Natural killer cell treated with Interleukin-12 subunit alpha and Interleukin-12 subunit beta and Interleukin-15 and Interleukin-18, amount 100 ng/mL, for 72 hours (primary cell): Measurements from ENCODE around the gene ZNF649. TPM values are rescaled to one million over a fixed set of nuclear protein-coding genes. Genes with fewer than 3 reads are reported as not detected.
"Not testable (repeated sequence)": the region's sequence is repeated elsewhere in the genome, so short reads cannot be mapped to it uniquely, and the experiment has no call there.

Experiments
- ATAC-seq, 2 donors: fragments of 150-1000 bp; cut with Tn5 transposase in 1 of 2; sonication (Bioruptor Pico), chemical (Tn5 transposase) in 1 of 2; 2 replicates each; pipeline ENCODE4 v1.10.0; 2021
- DNase-seq: peaks from one replicate; pipeline ENCODE4 v3.0.0; 2022; ENCODE audit warnings: low spot score
- H3K27ac Mint-ChIP-seq, 2 donors: 1 replicate in 1 of 2; 2 replicates in 1 of 2; pipeline ENCODE4 v1.8.0; 2022; ENCODE audit warnings: mixed read lengths in 2 of 2, mild to moderate bottlenecking in 1 of 2, moderate library complexity in 1 of 2
- H3K27me3 Mint-ChIP-seq, 2 donors: 1 replicate in 1 of 2; 2 replicates in 1 of 2; pipeline ENCODE4 v1.8.0; 2022; ENCODE audit warnings: mixed read lengths in 2 of 2
- H3K36me3 Mint-ChIP-seq: one replicate; pipeline ENCODE4 v1.8.0; 2022; ENCODE audit warnings: mixed read lengths
- H3K4me1 Mint-ChIP-seq, 2 donors: 1 replicate in 1 of 2; 2 replicates in 1 of 2; pipeline ENCODE4 v1.8.0; 2022; ENCODE audit warnings: low read depth in 2 of 2, mixed read lengths in 2 of 2, mild to moderate bottlenecking in 1 of 2
- H3K4me3 Mint-ChIP-seq: one replicate; pipeline ENCODE4 v1.8.0; 2022; ENCODE audit warnings: mixed read lengths
- H3K9me3 Mint-ChIP-seq: 2 replicates; pipeline ENCODE4 v1.8.0; 2022; ENCODE audit warnings: mixed read lengths
- total RNA-seq, 2 donors: library from RNA; stranded (reverse); gene quantifications; one replicate each; pipeline ENCODE4 v1.2.3, GENCODE V29; 2022

Gene ZNF649
- total RNA-seq, 2 donors from 2014 or later = 10.0 to 14.0 TPM

GRCh38 chr19:51907981-51908380 lies 3.2 kb upstream of the ZNF649 start:
- Mint-ChIP-seq H3K27me3 (peaks cover 14% of the 10 kb centered on the region in 2 donors), H3K4me1 (peaks cover 18 to 21% of the 10 kb centered on the region in 2 donors), H3K36me3 (peaks cover 44% of the 10 kb centered on the region)
- not testable (repeated sequence) for H3K27ac Mint-ChIP-seq, DNase-seq, ATAC-seq, H3K4me3 Mint-ChIP-seq, H3K9me3 Mint-ChIP-seq

- H3K4me3 Mint-ChIP-seq = peak overlapping the region; percentile 17
- not testable (repeated sequence) for H3K27ac Mint-ChIP-seq, ATAC-seq, DNase-seq
- peaks cover 50% of the 10 kb centered on the region for H3K36me3 Mint-ChIP-seq
- H3K9me3 Mint-ChIP-seq = peaks cover 11% of the 10 kb centered on the region
- peaks cover 13 to 14% of the 10 kb centered on the region in 2 donors for H3K27me3 Mint-ChIP-seq
- peaks cover 25 to 26% of the 10 kb centered on the region in 2 donors for H3K4me1 Mint-ChIP-seq
These were observed 1.3 kb upstream of the ZNF649 start for GRCh38 chr19:51906108-51906507.

- H3K4me3 Mint-ChIP-seq, ATAC-seq, H3K27ac Mint-ChIP-seq, DNase-seq: not testable (repeated sequence)
- peaks cover 25 to 26% of the 10 kb centered on the region in 2 donors for H3K4me1 Mint-ChIP-seq
- peaks cover 11% of the 10 kb centered on the region for H3K9me3 Mint-ChIP-seq
- H3K27me3 Mint-ChIP-seq = peaks cover 13 to 14% of the 10 kb centered on the region in 2 donors
- peaks cover 55% of the 10 kb centered on the region for H3K36me3 Mint-ChIP-seq
These were observed 822 bp upstream of the ZNF649 start for GRCh38 chr19:51905639-51906038.

GRCh38 chr19:51905206-51905605 lies 389 bp upstream of the ZNF649 start:
- peaks cover 13 to 14% of the 10 kb centered on the region in 2 donors for H3K27me3 Mint-ChIP-seq
- peaks cover 59% of the 10 kb centered on the region for H3K36me3 Mint-ChIP-seq
- peak overlapping the region; percentile 92 for H3K4me3 Mint-ChIP-seq
- ATAC-seq (no peak), DNase-seq (no peak)
- H3K9me3 Mint-ChIP-seq = peaks cover 15% of the 10 kb centered on the region
- H3K27ac Mint-ChIP-seq = peak overlapping the region; percentile 82 to 89
- peaks cover 26 to 28% of the 10 kb centered on the region in 2 donors for H3K4me1 Mint-ChIP-seq

GRCh38 chr19:51903192-51903591 lies 1.6 kb downstream of the ZNF649 start:
- H3K36me3 Mint-ChIP-seq = peaks cover 72% of the 10 kb centered on the region
- DNase-seq = no peak
- no peak overlapping the region for H3K27ac Mint-ChIP-seq

GRCh38 chr19:51901860-51902259 lies 3.0 kb downstream of the ZNF649 start:
- Mint-ChIP-seq H3K4me3 (no peak overlapping the region), H3K4me1 (peaks cover 25 to 26% of the 10 kb centered on the region in 2 donors), H3K9me3 (peaks cover 12% of the 10 kb centered on the region), H3K36me3 (peaks cover 75% of the 10 kb centered on the region), H3K27me3 (peaks cover 0 to 4% of the 10 kb centered on the region in 2 donors), H3K27ac (no peak overlapping the region)
- ATAC-seq = no peak
- no peak for DNase-seq

More at GRCh38 chr19:51903192-51903591, 1.6 kb downstream of the ZNF649 start:
- ATAC-seq = no peak
- Mint-ChIP-seq H3K4me1 (peaks cover 26 to 29% of the 10 kb centered on the region in 2 donors), H3K27me3 (peaks cover 5 to 13% of the 10 kb centered on the region in 2 donors), H3K9me3 (peaks cover 17% of the 10 kb centered on the region), H3K4me3 (peak overlapping the region; percentile 92)

- H3K4me1 Mint-ChIP-seq = peaks cover 0 to 17% of the 10 kb centered on the region in 2 donors
- no peak overlapping the region for H3K4me3 Mint-ChIP-seq
- no peak for ATAC-seq
- no peak overlapping the region for H3K27ac Mint-ChIP-seq
- H3K36me3 Mint-ChIP-seq = peaks cover 89% of the 10 kb centered on the region
- peaks cover 43% of the 10 kb centered on the region for H3K9me3 Mint-ChIP-seq
- no peak for DNase-seq
- no peaks in the 10 kb centered on the region for H3K27me3 Mint-ChIP-seq
These were observed 13.5 kb downstream of the ZNF649 start for GRCh38 chr19:51891193-51891747.

GRCh38 chr19:51889934-51890333 lies 14.9 kb downstream of the ZNF649 start:
- H3K4me3 Mint-ChIP-seq = no peak overlapping the region
- no peak for ATAC-seq
- peaks cover 39% of the 10 kb centered on the region for H3K9me3 Mint-ChIP-seq
- DNase-seq = no peak
- peaks cover 0 to 13% of the 10 kb centered on the region in 2 donors for H3K4me1 Mint-ChIP-seq
- H3K27ac Mint-ChIP-seq = no peak overlapping the region
- H3K36me3 Mint-ChIP-seq = peaks cover 89% of the 10 kb centered on the region
- H3K27me3 Mint-ChIP-seq = no peaks in the 10 kb centered on the region

GRCh38 chr19:51887522-51888498 lies 17.0 kb downstream of the ZNF649 start, which contains the start of gene ZNF577:
ZNF577 (minus strand) TSS chr19:51887951; CDS start chr19:51880382, 7,569 bp downstream.
- Mint-ChIP-seq H3K9me3 (peaks cover 23% of the 10 kb centered on the region), H3K36me3 (peaks cover 84% of the 10 kb centered on the region), H3K27ac (peak within 1 kb of the TSS; percentile 76 to 96), H3K4me1 (peaks cover 0 to 13% of the 10 kb centered on the region in 2 donors), H3K27me3 (no peaks in the 10 kb centered on the region), H3K4me3 (peak within 1 kb of the TSS; percentile 91)
- DNase-seq (peak; percentile 87), ATAC-seq (peak; percentile 83 to 99)

- Mint-ChIP-seq H3K9me3 (peaks cover 18% of the 10 kb centered on the region), H3K4me3 (no peak overlapping the region), H3K4me1 (peaks cover 0 to 13% of the 10 kb centered on the region in 2 donors), H3K36me3 (peaks cover 81% of the 10 kb centered on the region), H3K27me3 (no peaks in the 10 kb centered on the region), H3K27ac (no peak overlapping the region)
- DNase-seq (no peak), ATAC-seq (no peak)
These were observed 20.1 kb downstream of the ZNF649 start for GRCh38 chr19:51884713-51885112.

GRCh38 chr19:51882518-51882917 lies 22.3 kb downstream of the ZNF649 start:
- H3K9me3 Mint-ChIP-seq = peaks cover 18% of the 10 kb centered on the region
- no peaks in the 10 kb centered on the region for H3K27me3 Mint-ChIP-seq
- H3K4me1 Mint-ChIP-seq = peaks cover 0 to 4% of the 10 kb centered on the region in 2 donors
- peaks cover 76% of the 10 kb centered on the region for H3K36me3 Mint-ChIP-seq
- H3K27ac Mint-ChIP-seq = no peak overlapping the region
- DNase-seq (no peak), ATAC-seq (no peak)
- no peak overlapping the region for H3K4me3 Mint-ChIP-seq

- no peaks in the 10 kb centered on the region for H3K4me1 Mint-ChIP-seq
- H3K36me3 Mint-ChIP-seq = peaks cover 90% of the 10 kb centered on the region
These were observed 31.7 kb downstream of the ZNF649 start for GRCh38 chr19:51873097-51873496.

GRCh38 chr19:51861870-51862622 lies 42.8 kb downstream of the ZNF649 start:
- Mint-ChIP-seq H3K27ac (no peak overlapping the region), H3K36me3 (peaks cover 63% of the 10 kb centered on the region), H3K27me3 (no peaks in the 10 kb centered on the region), H3K4me1 (no peaks in the 10 kb centered on the region), H3K9me3 (peaks cover 28% of the 10 kb centered on the region), H3K4me3 (no peak overlapping the region)
- no peak for ATAC-seq
- DNase-seq = no peak

More at GRCh38 chr19:51873097-51873496, 31.7 kb downstream of the ZNF649 start:
- Mint-ChIP-seq H3K4me3 (no peak overlapping the region), H3K27ac (no peak overlapping the region), H3K9me3 (peaks cover 45% of the 10 kb centered on the region), H3K27me3 (no peaks in the 10 kb centered on the region)
- DNase-seq (no peak), ATAC-seq (no peak)
